Measurements from ENCODE around the gene FCRLB.

The FCRLB gene

DNA sequence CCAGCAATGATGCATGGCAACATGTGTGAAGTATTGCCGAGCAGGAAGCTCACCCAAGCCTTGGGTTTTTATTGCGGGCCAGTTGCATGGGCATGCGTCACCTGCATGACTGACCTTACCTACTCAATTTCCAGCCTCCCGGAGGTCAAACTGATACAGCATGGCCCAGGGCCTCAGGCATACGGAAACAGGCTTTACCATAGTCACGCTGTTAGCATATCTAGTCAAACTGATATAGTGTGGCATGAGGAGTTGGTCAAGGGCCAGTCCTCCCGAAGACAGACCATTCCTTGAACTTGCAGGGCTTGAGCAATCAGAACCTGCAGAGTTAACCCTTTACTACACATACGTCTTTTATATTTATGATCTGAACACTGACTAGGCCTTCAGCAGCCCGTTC is 21.9 kb downstream of the FCRLB start:
- DNase-seq (ENCODE audit: extremely low spot score) = no peak
- TF ChIP-seq FOXK2 (IDR thresholded peaks at IDR 0.05) (no peak), BHLHE40 (IDR thresholded peaks at IDR 0.05; ENCODE audit: borderline replicate concordance) (no peak), NFRKB (IDR thresholded peaks at IDR 0.05) (no peak), HDGF (IDR thresholded peaks at IDR 0.05; ENCODE audit: borderline replicate concordance) (no peak), SUZ12 (IDR thresholded peaks at IDR 0.05) (no peak), FOXM1 (IDR thresholded peaks at IDR 0.05; ENCODE audit: borderline replicate concordance) (no peak), CTBP1 (IDR thresholded peaks at IDR 0.05; ENCODE audit: borderline replicate concordance) (no peak), FOXA1 (IDR thresholded peaks at IDR 0.05) (no peak)
- TF ChIP-seq, protein P1, sequence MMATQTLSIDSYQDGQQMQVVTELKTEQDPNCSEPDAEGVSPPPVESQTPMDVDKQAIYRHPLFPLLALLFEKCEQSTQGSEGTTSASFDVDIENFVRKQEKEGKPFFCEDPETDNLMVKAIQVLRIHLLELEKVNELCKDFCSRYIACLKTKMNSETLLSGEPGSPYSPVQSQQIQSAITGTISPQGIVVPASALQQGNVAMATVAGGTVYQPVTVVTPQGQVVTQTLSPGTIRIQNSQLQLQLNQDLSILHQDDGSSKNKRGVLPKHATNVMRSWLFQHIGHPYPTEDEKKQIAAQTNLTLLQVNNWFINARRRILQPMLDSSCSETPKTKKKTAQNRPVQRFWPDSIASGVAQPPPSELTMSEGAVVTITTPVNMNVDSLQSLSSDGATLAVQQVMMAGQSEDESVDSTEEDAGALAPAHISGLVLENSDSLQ (IDR thresholded peaks at IDR 0.05) = no peak
- POLR2A ChIA-PET = no interaction called here
- CTCF ChIA-PET = no interaction called here

GRCh38 chr1:161747801-161748200 is 26.5 kb downstream of the FCRLB start:
- POLR2A ChIA-PET = no interaction called here
- DNase-seq (ENCODE audit: extremely low spot score) = no peak
- TF ChIP-seq BHLHE40 (IDR thresholded peaks at IDR 0.05; ENCODE audit: borderline replicate concordance) = no peak
- no peak for TF ChIP-seq ELF4 (IDR thresholded peaks at IDR 0.05)
- TF ChIP-seq, protein P1 (IDR thresholded peaks at IDR 0.05) = no peak
- TF ChIP-seq ZNF384 (IDR thresholded peaks at IDR 0.05) = no peak
- TF ChIP-seq HDGF (IDR thresholded peaks at IDR 0.05; ENCODE audit: borderline replicate concordance) = no peak
- no peak for TF ChIP-seq FOXK2 (IDR thresholded peaks at IDR 0.05)
- TF ChIP-seq TARDBP (IDR thresholded peaks at IDR 0.05) = no peak
- CTCF ChIA-PET = no interaction called here

GRCh38 chr1:161749509-161750407 is 28.4 kb downstream of the FCRLB start, which contains the start of gene DUSP12:
Gene DUSP12 (plus strand): TSS chr1:161749786. CDS start chr1:161749802, 16 bp downstream.
- POLR2A ChIA-PET = interaction anchor here (0.7 to 1.8 kb wide), 11 partner anchors 9 to 502 kb away, joined by 3 to 20 read pairs (median 5); partner anchors contain the start of gene ATF6
- CTCF ChIA-PET = interaction anchor here (0.7 to 1.9 kb wide), 3 partner anchors 13 to 299 kb away, joined by 3 to 8 read pairs (median 3); no protein-coding TSS in a partner anchor

GRCh38 chr1:161763522-161764098 is 42.3 kb downstream of the FCRLB start:
- peak; percentile 52 for DNase-seq (ENCODE audit: extremely low spot score)
- no peak for TF ChIP-seq ARNT (IDR thresholded peaks at IDR 0.05)
- no peak for TF ChIP-seq HDGF (IDR thresholded peaks at IDR 0.05; ENCODE audit: borderline replicate concordance)
- TF ChIP-seq ZNF384 (IDR thresholded peaks at IDR 0.05) = no peak; the same call in 1 of the 2 replicates
- no peak for TF ChIP-seq FOXA1 (IDR thresholded peaks at IDR 0.05)
- ChIA-PET POLR2A (no interaction called here), CTCF (interaction anchor here (1.9 kb wide), 1 partner anchor 14 kb away, joined by 8 read pairs; the partner anchor contains the start of gene DUSP12)

More at GRCh38 chr1:161749509-161750407, 28.4 kb downstream of the FCRLB start, which contains the start of gene DUSP12:
- DNase-seq (ENCODE audit: extremely low spot score) = peak; percentile 97
- TF ChIP-seq FOXK2 (IDR thresholded peaks at IDR 0.05) = no peak
- no peak for TF ChIP-seq SP1 (IDR thresholded peaks at IDR 0.05)
- no peak for TF ChIP-seq BHLHE40 (IDR thresholded peaks at IDR 0.05; ENCODE audit: borderline replicate concordance)
- TF ChIP-seq FOXM1 (IDR thresholded peaks at IDR 0.05; ENCODE audit: borderline replicate concordance) = no peak
- no peak for TF ChIP-seq TARDBP (IDR thresholded peaks at IDR 0.05)
- no peak for TF ChIP-seq ARNT (IDR thresholded peaks at IDR 0.05)
- peak; percentile 69 for TF ChIP-seq NFRKB (IDR thresholded peaks at IDR 0.05)
- TF ChIP-seq L3MBTL2 (conservative IDR thresholded peaks at IDR 0.05) = peak; percentile 95
- no peak for TF ChIP-seq ELF4 (IDR thresholded peaks at IDR 0.05)
- no peak for TF ChIP-seq FOXA1 (IDR thresholded peaks at IDR 0.05)
- peak; percentile 91 for TF ChIP-seq HDGF (IDR thresholded peaks at IDR 0.05; ENCODE audit: borderline replicate concordance)

GRCh38 chr1:161766102-161766981 is 45.0 kb downstream of the FCRLB start, which contains the start of gene ATF6:
Gene ATF6 (plus strand): TSS chr1:161766320. CDS start chr1:161766361, 41 bp downstream.
- ChIA-PET CTCF (interaction anchor here (1.2 kb wide), 1 partner anchor 271 kb away, joined by 3 read pairs; no protein-coding TSS in a partner anchor), POLR2A (interaction anchor here (1.1 to 1.3 kb wide), 2 partner anchors 17 to 40 kb away, joined by 5 read pairs; partner anchors contain the start of gene DUSP12)
- DNase-seq (ENCODE audit: extremely low spot score) = peak; percentile 77
- TF ChIP-seq L3MBTL2 (conservative IDR thresholded peaks at IDR 0.05) (peak; percentile 74), ARNT (IDR thresholded peaks at IDR 0.05) (no peak), SUZ12 (IDR thresholded peaks at IDR 0.05) (no peak), ELF4 (IDR thresholded peaks at IDR 0.05) (peak; percentile 60), CTBP1 (IDR thresholded peaks at IDR 0.05; ENCODE audit: borderline replicate concordance) (peak; percentile 40; the same call in 1 of the 2 replicates), TARDBP (IDR thresholded peaks at IDR 0.05) (peak; percentile 94)
- TF ChIP-seq, protein P1 (IDR thresholded peaks at IDR 0.05) = peak; percentile 41
